MCF 10A (cell line): ENCODE results near the gene KRTAP3-1. TPM values are rescaled to one million over a fixed set of nuclear protein-coding genes. Genes with fewer than 3 reads are reported as not detected.

Experiments used
- BruUV-seq: library from RNA; stranded (reverse); fragments of 400-500 nt; replicated peaks from 2 replicates; lab custom pipeline; 2021; lab: Mats Ljungman, UMichigan
- CTCF ChIA-PET: fragments of 300-600 bp; sonication (Branson Sonifier 250); formaldehyde crosslinking; extraction: SDS; loops from one replicate; lab custom pipeline; 2021; ENCODE audit warnings: antibody characterized with exemption, inconsistent platforms; lab: Yijun Ruan, JAX
- POLR2A ChIA-PET: fragments of 300-600, 350-650 bp; sonication (Branson Sonifier 250); formaldehyde crosslinking; extraction: SDS; loops from one replicate; lab custom pipeline; 2020; ENCODE audit warnings: antibody characterized with exemption, inconsistent platforms; lab: Yijun Ruan, JAX
- DNase-seq: peaks from one replicate; pipeline ENCODE4 v3.0.0-alpha.2; 2018; ENCODE audit not compliant: unreplicated experiment
- H3K27ac Mint-ChIP-seq: one replicate; pipeline ENCODE4 v1.8.0; 2022; ENCODE audit warnings: mild to moderate bottlenecking, low read depth, mixed read lengths; ENCODE audit not compliant: unreplicated experiment
- H3K27me3 Mint-ChIP-seq: one replicate; pipeline ENCODE4 v1.8.0; 2022; ENCODE audit warnings: mixed read lengths; ENCODE audit not compliant: insufficient read depth, unreplicated experiment
- H3K36me3 Mint-ChIP-seq: one replicate; pipeline ENCODE4 v1.8.0; 2022; ENCODE audit warnings: mild to moderate bottlenecking, moderate library complexity, mixed read lengths; ENCODE audit not compliant: insufficient read depth, unreplicated experiment
- H3K4me1 Mint-ChIP-seq: one replicate; pipeline ENCODE4 v1.8.0; 2022; ENCODE audit warnings: mixed read lengths; ENCODE audit not compliant: insufficient read depth, unreplicated experiment
- H3K4me3 Mint-ChIP-seq: one replicate; pipeline ENCODE4 v1.8.0; 2022; ENCODE audit warnings: mild to moderate bottlenecking, moderate library complexity, mixed read lengths; ENCODE audit not compliant: unreplicated experiment
- H3K9me3 Mint-ChIP-seq: one replicate; pipeline ENCODE4 v1.8.0; 2022; ENCODE audit warnings: mixed read lengths; ENCODE audit not compliant: unreplicated experiment
- intact Hi-C: fragments of 100-400 bp; cut with micrococcal nuclease; formaldehyde crosslinking; loops from 2 replicates; pipeline ENCODE4 v1.14.1; 2022
- total RNA-seq: library from RNA; stranded (reverse); gene quantifications from 2 replicates; pipeline ENCODE4 v1.2.3, GENCODE V29; 2022
- TF ChIP-seq, protein P1 (sequence below): fragments of 200-600 bp; IDR thresholded peaks from one replicate; pipeline ENCODE4 v1.8.0; 2022; ENCODE audit warnings: antibody characterized with exemption, mild to moderate bottlenecking; ENCODE audit not compliant: unreplicated experiment

KRTAP3-1 gene
- total RNA-seq, 1 experiment from 2014 or later = not detected

DNA sequence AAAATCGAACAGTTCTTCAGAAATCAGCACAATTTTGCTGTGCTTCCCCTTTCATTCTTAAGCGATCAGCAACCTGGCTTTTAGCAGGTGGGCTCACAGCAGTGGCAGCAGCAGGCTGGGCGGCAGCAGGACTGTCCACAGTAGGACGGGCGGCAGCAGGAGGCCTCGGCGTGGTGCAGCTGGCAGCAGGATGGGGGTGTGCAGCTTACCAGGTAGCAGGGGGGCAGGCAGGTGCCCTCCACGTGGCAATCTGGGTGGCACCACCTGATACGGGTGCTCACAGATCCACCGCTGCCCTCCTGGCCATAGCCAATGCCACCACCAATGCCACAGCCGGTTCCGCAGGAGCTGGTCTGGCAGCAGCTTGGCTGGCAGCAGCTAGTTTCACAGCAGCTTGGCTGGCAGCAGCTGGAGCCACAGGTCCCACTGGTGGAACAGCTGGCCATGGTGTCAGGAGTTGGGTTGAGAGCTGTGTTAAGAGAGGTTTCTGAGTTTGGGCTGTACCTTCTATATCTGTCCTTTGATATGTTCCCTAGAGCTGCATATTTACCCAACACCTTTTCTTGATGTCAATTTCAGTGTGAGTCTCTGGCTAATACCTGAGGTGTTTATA is 20.8 kb upstream of the KRTAP3-1 start, which contains the start of gene KRTAP1-4:
TSS of gene KRTAP1-4 (minus strand) at position 563 of the 613 bp plus-strand sequence. CDS start at position 446, 117 bp downstream.
- intact Hi-C loops = no loop called here
- H3K4me1 Mint-ChIP-seq = no peaks in the 10 kb centered on the region
- no peaks in the 10 kb centered on the region for H3K9me3 Mint-ChIP-seq
- ChIA-PET POLR2A (interaction anchor here (0.5 to 1.5 kb wide), 2 partner anchors 9 to 1252 kb away, joined by 3 to 4 read pairs; no protein-coding TSS in a partner anchor), CTCF (interaction anchor here (1.1 to 1.2 kb wide), 2 partner anchors 293 to 519 kb away, joined by 3 read pairs; no protein-coding TSS in a partner anchor)
- H3K27ac Mint-ChIP-seq = no peak within 1 kb of the TSS
- H3K27me3 Mint-ChIP-seq = no peaks in the 10 kb centered on the region
- TF ChIP-seq, protein P1, sequence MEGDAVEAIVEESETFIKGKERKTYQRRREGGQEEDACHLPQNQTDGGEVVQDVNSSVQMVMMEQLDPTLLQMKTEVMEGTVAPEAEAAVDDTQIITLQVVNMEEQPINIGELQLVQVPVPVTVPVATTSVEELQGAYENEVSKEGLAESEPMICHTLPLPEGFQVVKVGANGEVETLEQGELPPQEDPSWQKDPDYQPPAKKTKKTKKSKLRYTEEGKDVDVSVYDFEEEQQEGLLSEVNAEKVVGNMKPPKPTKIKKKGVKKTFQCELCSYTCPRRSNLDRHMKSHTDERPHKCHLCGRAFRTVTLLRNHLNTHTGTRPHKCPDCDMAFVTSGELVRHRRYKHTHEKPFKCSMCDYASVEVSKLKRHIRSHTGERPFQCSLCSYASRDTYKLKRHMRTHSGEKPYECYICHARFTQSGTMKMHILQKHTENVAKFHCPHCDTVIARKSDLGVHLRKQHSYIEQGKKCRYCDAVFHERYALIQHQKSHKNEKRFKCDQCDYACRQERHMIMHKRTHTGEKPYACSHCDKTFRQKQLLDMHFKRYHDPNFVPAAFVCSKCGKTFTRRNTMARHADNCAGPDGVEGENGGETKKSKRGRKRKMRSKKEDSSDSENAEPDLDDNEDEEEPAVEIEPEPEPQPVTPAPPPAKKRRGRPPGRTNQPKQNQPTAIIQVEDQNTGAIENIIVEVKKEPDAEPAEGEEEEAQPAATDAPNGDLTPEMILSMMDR = no peak
- DNase-seq = no peak
- BruUV-seq = no TSS peak
- no peaks in the 10 kb centered on the region for H3K36me3 Mint-ChIP-seq
- H3K4me3 Mint-ChIP-seq = no peak within 1 kb of the TSS

DNA sequence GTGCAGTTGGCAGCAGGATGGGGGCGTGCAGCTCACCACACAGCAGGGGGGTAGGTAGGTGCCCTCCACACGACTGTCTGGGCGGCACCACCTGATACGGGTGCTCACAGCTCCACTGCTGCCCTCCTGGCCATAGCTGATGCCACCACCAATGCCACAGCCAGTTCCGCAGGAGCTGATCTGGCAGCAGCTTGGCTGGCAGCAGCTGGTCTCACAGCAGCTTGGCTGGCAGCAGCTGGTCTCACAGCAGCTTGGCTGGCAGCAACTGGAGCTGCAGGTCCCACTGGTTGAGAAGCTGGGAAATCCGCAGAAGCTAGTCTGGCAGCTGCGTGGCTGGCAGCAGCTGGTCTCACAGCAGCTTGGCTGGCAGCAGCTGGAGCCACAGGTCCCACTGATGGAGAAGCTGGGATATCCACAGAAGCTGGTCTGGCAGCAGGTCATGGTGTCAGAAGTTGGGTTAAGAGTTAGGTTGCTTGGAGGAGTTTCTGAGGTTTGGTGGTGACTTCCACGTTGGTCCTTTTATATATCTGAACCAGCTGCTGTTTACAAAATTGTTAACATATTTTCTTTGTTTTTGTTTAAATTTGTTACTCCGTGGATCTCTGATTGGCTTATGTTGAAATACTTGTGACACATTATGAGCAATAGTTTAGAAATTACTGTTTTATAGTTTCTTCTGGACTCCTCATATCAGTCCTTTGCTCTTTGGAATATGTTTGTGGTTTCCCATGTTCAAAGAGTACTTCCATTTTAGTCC is 18.0 kb upstream of the KRTAP3-1 start, which contains the start of gene KRTAP1-5:
TSS of gene KRTAP1-5 (minus strand) at position 494 of the 757 bp plus-strand sequence. CDS start at position 441, 53 bp downstream.
- H3K9me3 Mint-ChIP-seq = no peaks in the 10 kb centered on the region
- peak within 1 kb of the TSS; percentile 14 for H3K27ac Mint-ChIP-seq
- POLR2A ChIA-PET = interaction anchor here (0.6 kb wide), 1 partner anchor 370 kb away, joined by 3 read pairs; no protein-coding TSS in a partner anchor
- no peak within 1 kb of the TSS for H3K4me3 Mint-ChIP-seq
- TF ChIP-seq, protein P1 = no peak
- BruUV-seq = no TSS peak
- intact Hi-C loops = no loop called here
- no peaks in the 10 kb centered on the region for H3K27me3 Mint-ChIP-seq
- no peaks in the 10 kb centered on the region for H3K36me3 Mint-ChIP-seq
- DNase-seq = peak; percentile 38
- H3K4me1 Mint-ChIP-seq = no peaks in the 10 kb centered on the region
- CTCF ChIA-PET = interaction anchor here (0.6 kb wide), 1 partner anchor 329 kb away, joined by 3 read pairs; no protein-coding TSS in a partner anchor

DNA sequence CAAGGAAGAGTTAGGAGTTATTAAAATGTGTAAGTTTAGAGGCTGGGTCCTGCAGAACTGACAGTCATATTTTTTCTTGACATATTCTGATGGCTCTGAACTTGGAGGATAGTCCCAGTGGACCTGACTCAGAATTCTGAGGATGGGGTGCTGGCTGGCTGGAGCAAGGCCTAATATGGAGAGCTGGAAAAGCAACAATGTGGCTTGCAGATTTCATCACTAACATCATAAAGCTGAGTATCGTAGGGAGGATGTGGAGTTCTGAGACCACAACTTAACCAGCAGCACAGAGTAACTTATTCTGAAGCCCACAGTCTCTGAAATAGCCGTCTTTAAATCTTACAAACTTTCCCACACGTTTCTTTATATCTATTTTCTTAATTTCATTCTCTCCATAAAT is 15.8 kb upstream of the KRTAP3-1 start:
- intact Hi-C loops = no loop called here
- Mint-ChIP-seq H3K4me1 (no peaks in the 10 kb centered on the region), H3K27ac (no peak overlapping the region), H3K9me3 (no peaks in the 10 kb centered on the region), H3K36me3 (no peaks in the 10 kb centered on the region), H3K4me3 (no peak overlapping the region), H3K27me3 (no peaks in the 10 kb centered on the region)
- no peak for DNase-seq
- TF ChIP-seq, protein P1 = no peak
- ChIA-PET POLR2A (no interaction called here), CTCF (no interaction called here)
- BruUV-seq = no TSS peak

DNA sequence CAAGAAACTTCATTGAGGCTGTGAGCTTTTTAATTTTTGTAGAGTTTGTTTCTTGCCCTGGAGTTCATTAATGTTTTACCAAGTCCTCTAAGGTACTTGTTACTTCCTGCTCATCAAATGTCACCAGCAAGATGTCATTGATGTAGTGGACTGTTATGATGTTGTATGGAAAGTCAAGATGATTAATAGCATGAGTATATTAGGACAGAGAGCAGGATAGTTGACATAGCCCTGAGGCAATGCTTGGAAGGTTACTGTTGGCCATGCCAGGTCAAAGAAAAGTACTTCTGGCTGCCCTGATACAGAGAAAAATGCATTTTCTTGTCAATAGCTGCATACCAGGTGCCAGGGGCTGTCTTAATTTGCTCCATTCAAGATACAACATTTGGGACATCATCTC is 11.4 kb upstream of the KRTAP3-1 start:
- H3K36me3 Mint-ChIP-seq = no peaks in the 10 kb centered on the region
- no TSS peak for BruUV-seq
- H3K4me1 Mint-ChIP-seq = no peaks in the 10 kb centered on the region
- ChIA-PET CTCF (no interaction called here), POLR2A (no interaction called here)
- no peaks in the 10 kb centered on the region for H3K9me3 Mint-ChIP-seq
- no peak overlapping the region for H3K27ac Mint-ChIP-seq
- no peak for DNase-seq
- H3K4me3 Mint-ChIP-seq = no peak overlapping the region
- intact Hi-C loops = no loop called here
- TF ChIP-seq, protein P1 = no peak
- no peaks in the 10 kb centered on the region for H3K27me3 Mint-ChIP-seq
